NCI-H1694 (cell line): ENCODE results near the gene ERI3.

Experiments
- DNase-seq: peaks from one replicate; lab custom pipeline; 2025; lab: John Stamatoyannopoulos, UW

The ERI3 gene, protein sequence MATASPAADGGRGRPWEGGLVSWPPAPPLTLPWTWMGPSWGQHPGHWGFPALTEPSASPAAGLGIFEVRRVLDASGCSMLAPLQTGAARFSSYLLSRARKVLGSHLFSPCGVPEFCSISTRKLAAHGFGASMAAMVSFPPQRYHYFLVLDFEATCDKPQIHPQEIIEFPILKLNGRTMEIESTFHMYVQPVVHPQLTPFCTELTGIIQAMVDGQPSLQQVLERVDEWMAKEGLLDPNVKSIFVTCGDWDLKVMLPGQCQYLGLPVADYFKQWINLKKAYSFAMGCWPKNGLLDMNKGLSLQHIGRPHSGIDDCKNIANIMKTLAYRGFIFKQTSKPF

DNA sequence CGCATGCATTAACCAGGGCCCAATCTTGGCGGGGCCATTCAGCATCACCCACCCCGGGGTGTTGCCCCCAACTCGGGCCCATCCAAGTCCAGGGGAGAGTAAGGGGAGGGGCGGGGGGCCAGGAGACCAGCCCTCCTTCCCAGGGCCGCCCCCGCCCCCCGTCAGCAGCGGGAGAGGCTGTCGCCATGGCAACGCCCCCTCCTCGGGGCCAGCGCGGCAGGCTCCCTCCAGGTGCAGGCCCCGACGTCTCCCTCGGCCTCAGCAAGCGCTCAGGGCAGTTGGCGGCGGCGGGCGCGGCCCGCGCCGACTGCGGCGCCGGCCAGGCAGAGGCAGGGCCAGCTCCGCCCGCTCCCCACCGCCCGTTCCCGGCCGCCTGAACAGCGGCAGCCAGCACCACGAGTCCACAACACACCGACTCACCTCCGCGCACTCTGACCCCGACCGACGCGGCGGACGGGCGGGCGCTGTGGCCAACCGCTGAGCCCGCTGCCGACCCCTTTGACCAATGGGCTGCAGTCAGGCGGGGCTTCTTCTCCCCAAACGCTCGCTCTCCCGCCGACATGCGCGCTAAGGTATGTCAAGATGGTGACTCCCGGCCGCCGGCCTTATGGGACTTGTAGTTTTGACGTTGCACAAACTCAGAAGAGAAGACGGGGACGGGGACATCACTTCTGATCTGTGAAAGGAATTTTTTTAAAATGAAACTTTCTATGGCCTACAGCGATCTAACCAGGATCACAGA lies at the start of gene ERI3:
ERI3 (minus strand) TSS at position 418 of the 742 bp plus-strand sequence; CDS start at position 187, 231 bp downstream.
- peak; percentile 96 for DNase-seq

DNA sequence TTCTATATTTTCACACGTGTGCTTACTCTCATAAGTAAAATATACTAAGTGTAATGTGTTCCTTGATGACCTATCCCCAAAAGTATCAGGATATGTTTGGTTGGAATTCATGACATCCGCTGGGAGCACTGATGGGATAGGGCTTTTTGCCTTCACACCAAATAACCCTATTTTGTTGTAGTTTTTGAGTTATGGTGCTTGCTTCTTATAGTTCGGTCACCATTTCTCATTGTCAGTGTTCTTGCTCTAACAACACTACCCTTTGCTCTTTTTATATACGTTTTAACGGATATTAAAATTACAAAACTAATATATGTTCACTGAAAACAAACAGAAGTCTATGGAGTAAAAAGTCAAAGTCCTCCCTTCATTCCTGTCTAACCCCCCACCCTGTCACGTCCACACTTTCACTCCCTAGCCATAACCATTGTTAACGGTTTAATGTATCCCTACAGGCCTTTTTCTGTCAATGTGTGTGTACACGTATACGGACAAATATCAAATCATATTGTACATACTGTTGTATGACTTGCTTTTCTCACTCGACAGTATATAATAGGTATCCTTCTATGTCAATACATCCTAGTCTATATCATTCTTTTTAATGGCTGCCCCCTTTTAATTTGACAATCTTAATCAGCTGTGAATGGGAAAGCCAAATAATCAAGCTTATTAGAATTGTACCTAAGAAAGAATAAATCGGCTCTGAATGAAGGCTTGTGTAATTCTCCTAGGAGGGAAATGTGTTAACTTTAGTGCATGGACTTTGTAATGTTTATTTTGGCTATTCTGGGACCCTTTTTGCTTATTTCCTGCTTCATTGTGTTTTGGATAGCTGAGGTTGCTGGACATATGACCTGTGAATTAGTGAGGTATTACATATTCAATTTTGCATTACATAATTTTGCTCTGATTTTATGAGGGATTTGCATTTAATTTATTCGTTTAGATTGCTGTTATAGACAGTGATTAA lies 46.5 kb upstream of the ERI3 start:
- no peak for DNase-seq

DNA sequence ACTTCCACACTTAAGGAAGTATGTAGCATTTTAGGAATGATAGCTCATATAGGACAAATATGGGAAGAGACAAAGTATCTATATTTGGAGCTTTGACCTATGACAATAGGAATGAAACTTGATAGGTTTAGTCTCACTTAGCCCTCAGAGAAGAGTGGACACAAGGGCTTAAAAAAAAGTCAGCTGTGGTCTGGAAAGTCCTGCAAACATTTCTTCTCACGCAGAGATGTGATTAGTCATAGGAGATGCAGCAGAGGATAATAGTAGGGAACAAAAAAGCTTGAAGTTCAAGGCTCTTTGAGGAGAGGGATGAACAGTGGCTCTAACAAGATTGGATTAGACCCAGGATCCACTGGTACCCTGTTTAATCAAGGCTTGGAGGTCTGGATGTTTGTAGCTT lies 35.2 kb upstream of the ERI3 start:
- no peak for DNase-seq

DNA sequence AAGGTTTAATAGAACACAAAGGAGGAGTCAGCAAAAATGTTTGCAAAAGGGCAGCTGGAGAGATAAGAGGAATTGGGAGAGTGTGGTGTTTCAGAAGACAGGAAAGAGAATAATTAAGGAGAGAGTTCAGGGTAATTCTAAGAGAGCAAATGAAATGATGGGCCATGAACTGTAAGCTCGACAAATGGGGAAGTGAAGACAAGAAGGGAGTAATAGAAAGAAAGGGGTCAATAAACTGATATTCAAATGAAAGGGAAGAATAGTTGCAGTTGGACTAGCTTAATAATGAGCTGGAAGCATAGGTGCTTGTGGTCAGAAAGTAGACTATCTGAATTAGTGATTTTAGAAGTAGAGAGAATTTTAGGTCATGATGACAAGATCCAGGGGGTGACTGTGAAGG lies 34.4 kb upstream of the ERI3 start:
- no peak for DNase-seq

DNA sequence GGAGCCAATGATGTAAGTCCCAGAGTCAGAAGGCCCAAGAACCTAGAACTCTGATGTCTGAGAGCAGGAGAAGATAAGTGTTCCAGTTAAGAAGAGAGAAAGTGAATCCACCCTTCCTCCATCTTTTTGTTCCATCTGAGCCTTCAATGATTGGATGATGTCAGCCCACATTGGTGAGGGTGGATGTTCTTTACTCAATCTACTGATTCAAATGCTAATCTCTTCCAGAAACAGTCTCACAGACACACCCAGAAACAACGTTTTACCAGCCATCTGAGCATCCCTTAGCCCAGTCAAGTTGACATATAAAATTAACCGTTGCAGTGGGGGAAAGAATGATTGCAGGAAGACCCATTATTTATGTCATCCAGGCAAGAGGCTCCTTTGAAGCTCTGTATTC lies 33.5 kb upstream of the ERI3 start:
- no peak for DNase-seq

DNA sequence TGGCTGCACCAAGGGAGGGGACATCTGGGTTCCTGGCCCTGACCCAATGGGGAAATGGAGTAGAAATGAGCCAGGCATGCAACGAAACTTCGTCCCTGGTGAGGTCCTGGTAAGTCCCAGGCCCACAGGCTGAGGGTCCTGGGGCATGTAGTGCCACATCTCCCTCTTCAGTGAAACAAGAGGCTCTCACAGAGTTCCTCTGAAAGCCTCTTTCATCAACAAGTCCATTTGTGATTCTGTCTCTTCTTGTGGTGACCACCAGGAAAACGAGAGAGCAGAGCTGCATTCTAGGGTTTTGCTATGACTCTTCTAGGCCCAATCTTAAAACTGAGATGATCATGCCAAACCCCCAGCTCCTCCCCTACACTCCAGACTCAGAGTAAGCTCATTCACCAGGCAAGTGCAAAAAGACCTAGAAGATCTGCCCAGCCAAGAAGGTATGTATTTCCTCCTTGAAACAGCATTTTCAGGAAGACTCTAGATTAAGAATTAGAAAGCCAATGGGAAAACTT lies 25.7 kb upstream of the ERI3 start:
- DNase-seq: no peak

- DNase-seq: peak; percentile 81
Measured at GRCh38 chr1:44377925-44378784, 23.1 kb upstream of the ERI3 start.

- DNase-seq: no peak
Measured at GRCh38 chr1:44375547-44375946, 20.5 kb upstream of the ERI3 start.

- no peak for DNase-seq
Measured at GRCh38 chr1:44371206-44371605, 16.1 kb upstream of the ERI3 start.

DNA sequence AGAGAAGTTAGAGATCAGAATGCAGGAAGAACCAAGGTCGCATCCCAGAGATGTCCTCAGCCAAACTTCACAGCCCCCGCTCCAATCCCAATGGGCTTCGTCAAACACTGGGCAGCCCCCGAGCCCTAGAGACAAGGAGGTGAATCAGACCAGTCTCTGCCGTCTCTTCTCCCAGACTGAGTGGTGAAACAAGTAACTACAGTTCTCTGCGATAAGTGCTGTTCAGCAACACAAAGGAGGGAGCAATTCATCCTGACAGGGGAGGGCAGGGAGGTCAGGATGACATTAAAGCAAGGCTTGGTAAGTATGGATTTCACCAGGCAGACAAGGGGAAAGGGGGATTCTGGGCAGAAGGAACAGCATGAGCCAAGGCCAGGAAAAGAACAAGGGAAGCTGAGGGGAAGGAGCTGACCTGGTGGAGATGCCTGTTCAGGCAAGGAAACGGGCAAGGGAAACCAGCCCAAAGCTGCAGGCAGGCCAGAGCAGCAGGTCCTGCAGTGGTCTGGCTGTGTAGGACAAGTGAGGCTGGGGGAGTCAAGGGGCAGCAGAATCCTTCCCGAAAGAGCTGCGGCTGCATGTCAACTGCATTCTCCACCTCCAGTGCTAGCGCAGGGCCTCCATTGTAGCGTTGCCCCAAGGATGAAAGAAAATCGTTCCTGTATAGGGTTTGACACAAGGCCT lies 13.6 kb upstream of the ERI3 start:
- DNase-seq: no peak

- no peak for DNase-seq
Measured at GRCh38 chr1:44367944-44368343, 12.9 kb upstream of the ERI3 start.

GRCh38 chr1:44366371-44366975 lies 11.4 kb upstream of the ERI3 start:
- no peak for DNase-seq

DNA sequence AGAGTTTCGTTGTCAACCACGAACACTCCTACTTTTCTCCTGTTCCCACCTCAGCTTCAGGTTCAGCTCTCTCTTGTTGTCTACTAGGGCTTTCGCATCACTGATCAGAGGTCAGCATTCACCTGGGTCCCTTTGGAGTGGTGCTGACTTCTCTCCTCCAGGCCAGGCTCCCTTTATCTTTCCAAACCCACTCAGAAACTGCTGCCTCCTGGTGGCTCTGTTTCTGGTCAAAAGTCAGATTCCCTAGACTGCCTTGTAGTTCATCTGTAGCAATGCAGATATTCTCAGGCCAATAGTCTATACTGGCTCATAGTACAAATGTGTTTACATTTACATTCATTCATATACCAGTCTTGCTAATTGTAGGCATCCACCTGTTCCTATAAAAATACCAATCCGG lies 6.4 kb upstream of the ERI3 start:
- no peak for DNase-seq

- no peak for DNase-seq
Measured at GRCh38 chr1:44359234-44359935, 4.3 kb upstream of the ERI3 start.

DNA sequence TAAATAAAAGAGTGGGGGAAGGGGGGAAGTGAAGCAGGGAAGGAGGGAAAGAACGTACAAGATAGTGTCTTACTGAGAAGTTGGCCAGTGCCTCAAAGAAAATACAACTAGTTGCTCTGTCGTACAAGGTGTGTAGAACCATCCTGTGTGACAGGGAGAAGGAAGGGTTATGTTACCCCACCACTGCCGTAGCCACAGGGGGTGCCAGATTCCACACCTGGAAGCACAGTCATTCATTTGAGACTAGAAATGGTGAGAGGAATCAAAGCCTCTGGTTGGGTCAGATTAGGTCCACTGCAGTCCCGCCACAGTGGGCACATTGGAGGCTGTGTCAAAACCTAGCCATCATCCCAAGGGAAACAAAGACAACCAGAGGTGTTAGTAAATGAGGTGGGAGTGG lies 2.7 kb upstream of the ERI3 start:
- no peak for DNase-seq

DNA sequence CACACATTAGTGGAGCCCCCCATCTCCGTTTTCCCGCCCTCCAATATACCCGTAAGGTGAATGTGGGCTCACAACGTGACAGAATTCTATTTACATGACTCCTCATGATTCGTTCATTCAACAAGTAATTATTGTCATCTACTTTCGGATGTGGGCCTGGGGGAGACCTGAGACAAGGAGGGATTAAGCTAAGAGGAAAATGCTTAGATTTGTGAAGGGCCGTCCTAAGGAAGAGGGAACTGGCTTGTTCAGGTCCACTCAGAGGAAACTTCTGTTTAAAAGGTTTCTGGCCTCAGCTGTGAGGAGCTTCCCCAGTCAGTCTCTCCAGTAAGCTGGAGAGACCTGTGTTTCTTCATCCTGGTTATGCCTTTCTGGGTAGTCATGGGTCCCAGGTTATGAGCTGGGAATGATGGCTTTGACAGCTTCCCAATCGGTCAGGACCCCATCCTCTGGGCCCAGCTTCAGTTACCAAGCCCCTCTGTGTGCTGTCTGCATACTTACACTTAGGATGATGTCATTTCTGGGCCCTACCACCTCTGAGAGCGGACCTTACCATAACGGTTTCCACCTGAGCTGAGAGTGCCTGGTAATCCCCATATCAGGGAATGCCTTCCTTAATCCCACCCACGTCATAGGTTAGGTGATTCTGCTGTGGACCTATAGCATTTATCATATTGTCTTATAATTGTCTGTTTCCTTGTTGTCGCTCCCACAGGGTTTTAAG lies 687 bp upstream of the ERI3 start:
- DNase-seq: no peak

DNA sequence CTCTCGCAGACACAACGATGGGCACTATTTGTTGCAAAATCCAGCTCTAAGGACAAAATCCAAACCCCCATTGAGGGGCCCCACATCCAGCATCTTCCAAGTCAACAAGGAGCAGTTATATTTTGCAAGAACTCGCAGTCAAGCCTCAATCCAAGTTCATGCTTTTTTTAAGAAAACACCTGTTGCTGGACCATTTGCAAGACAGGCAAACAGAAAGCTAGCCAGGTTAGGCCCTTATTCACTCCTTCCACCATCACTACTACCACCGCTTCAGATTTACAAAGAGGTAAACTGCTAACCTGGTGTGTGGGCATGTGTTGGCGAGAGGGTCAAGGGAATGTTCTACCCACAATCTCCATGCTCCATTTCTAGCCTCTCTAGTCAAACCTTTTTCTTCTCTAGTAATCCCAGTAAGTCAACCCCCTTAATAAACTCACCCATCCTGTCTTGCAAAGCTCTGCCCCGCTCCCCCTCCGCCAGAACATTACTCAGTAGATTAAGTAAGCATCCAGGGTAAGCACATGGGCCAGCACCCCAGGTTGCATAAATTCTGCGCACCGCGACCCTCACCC lies 703 bp downstream of the ERI3 start:
- DNase-seq: no peak

DNA sequence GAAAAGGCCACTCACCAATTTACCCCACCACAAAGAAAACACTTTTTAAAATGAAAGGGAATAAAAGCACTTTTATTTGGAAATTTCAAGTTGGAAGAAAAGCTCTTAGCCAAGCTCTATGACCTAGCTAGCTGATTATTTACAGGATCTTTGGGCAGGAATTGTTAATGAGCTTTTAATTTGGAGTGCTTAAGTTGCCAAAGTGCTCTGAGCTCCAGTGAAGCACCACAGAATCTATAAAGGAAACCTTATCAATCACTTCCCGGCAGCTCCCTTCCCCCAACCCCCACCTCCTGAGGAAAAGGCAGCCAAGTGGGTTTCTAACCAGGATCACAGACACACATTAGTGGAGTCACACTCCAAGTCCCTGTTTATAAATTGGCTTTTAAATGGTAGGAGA lies 1.5 kb downstream of the ERI3 start:
- no peak for DNase-seq

DNA sequence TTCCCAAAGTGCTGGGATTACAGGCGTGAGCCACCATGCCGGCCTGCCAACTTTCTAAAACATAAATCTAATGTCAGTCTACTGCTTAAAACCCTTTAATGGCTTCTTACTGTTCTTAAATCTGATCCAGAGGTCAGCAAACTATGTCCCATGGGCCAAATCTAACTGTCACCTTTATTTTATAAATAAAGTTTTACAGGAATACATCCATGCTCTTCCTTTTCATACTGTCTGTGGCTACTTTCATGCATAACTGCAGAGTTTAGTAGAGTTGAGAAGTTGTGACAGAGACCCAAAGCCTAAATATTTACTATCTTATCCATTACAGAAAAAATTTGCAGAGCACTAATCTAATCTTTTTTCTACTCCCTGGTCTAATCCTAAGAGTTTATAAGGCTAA lies 3.8 kb downstream of the ERI3 start:
- no peak for DNase-seq
